HepG2 (cell line): ENCODE data around the gene NENF. TPM values are rescaled to one million over a fixed set of nuclear protein-coding genes. Genes with fewer than 3 reads are reported as not detected.

Experiments used
- ATAC-seq: fragments of 200-7000 bp; cut with Tn5 transposase; 3 replicates; pipeline ENCODE4 v1.9.1; 2020; ENCODE audit warnings: mild to moderate bottlenecking, moderate library complexity
- BruUV-seq: library from RNA; stranded (reverse); fragments of 400-500 nt; replicated peaks from 2 replicates; lab custom pipeline; 2021; lab: Mats Ljungman, UMichigan
- CTCF ChIA-PET: fragments of 300-600 bp; formaldehyde crosslinking; extraction: SDS; loops from one replicate; lab custom pipeline; 2021; ENCODE audit warnings: low total read pairs, inconsistent platforms, low intra/inter-chr PET ratio; lab: Yijun Ruan, JAX
- POLR2A ChIA-PET: fragments of 350-600 bp; sonication (Branson Sonifier 250); formaldehyde crosslinking; loops from one replicate; lab custom pipeline; 2020; ENCODE audit warnings: antibody characterized with exemption, inconsistent platforms; lab: Yijun Ruan, JAX
- DNase-seq: peaks from one replicate; pipeline ENCODE4 v3.0.0-alpha.2; 2015; ENCODE audit warnings: low spot score
- FAIRE-seq: peaks from 3 replicates; lab custom pipeline; 2011; peaks lifted over from hg19 to GRCh38; lab: Jason Lieb, UNC
- H2AFZ ChIP-seq: one replicate; pipeline ENCODE4 v1.6.1; 2011; ENCODE audit warnings: low read length, inconsistent platforms
- H3K27ac ChIP-seq: fragments of 300-600 bp; 3 replicates; pipeline ENCODE4 v1.8.0; 2011; ENCODE audit warnings: mixed run types, mild to moderate bottlenecking, mixed read lengths, low read length, inconsistent platforms; ENCODE audit not compliant: insufficient read depth; ENCODE audit errors: extremely low read length
- H3K27me3 ChIP-seq, 2 experiments: fragments of 200-600 bp in 1 of 2; 2 replicates in 1 of 2; 3 replicates in 1 of 2; pipeline versions ENCODE4 v1.6.0 to v1.8.0; 2011; ENCODE audit warnings: low read length in 2 of 2, mild to moderate bottlenecking in 2 of 2, moderate library complexity in 2 of 2, inconsistent platforms in 1 of 2; ENCODE audit not compliant: insufficient read depth in 2 of 2, control insufficient read depth in 1 of 2
- H3K36me3 ChIP-seq, 2 experiments: fragments of 200-600 bp in 1 of 2; replicated peaks in 1 of 2; 2 replicates in 1 of 2; 3 replicates in 1 of 2; pipeline versions ENCODE4 v1.5.1 to v1.8.0; 2011; ENCODE audit warnings: low read length in 2 of 2, inconsistent platforms in 1 of 2; ENCODE audit not compliant: insufficient read depth in 2 of 2, control insufficient read depth in 1 of 2
- H3K4me1 ChIP-seq: 2 replicates; pipeline ENCODE4 v1.5.1; 2012; ENCODE audit warnings: low read length, inconsistent platforms; ENCODE audit not compliant: insufficient read depth
- H3K4me2 ChIP-seq: 2 replicates; pipeline ENCODE4 v1.6.0; 2011; ENCODE audit warnings: low read depth, low read length, inconsistent platforms
- H3K4me3 ChIP-seq, 3 experiments: fragments of 200-600 bp in 1 of 3; sonication (generic), shearing (Covaris generic) in 1 of 3; replicated peaks in 1 of 3; 2 replicates each; pipeline ENCODE4 v1.5.1; 2011 to 2016; ENCODE audit warnings: low read length in 3 of 3, inconsistent platforms in 2 of 3, low read depth in 2 of 3, mild to moderate bottlenecking in 2 of 3, control low read depth in 1 of 3, mixed read lengths in 1 of 3; ENCODE audit not compliant: insufficient read depth in 1 of 3
- H3K79me2 ChIP-seq: one replicate; pipeline ENCODE4 v1.6.1; 2011; ENCODE audit warnings: low read length, inconsistent platforms; ENCODE audit not compliant: insufficient read depth
- H3K9ac ChIP-seq: 2 replicates; pipeline ENCODE4 v1.6.0; 2011; ENCODE audit warnings: mild to moderate bottlenecking, low read depth, low read length, inconsistent platforms; ENCODE audit not compliant: insufficient read depth
- H3K9me3 ChIP-seq: 2 replicates; pipeline ENCODE4 v1.5.1; 2012; ENCODE audit warnings: mild to moderate bottlenecking, low read length
- H4K20me1 ChIP-seq: 2 replicates; pipeline ENCODE4 v1.6.0; 2011; ENCODE audit warnings: inconsistent platforms, mild to moderate bottlenecking, low read length, moderate library complexity; ENCODE audit not compliant: insufficient read depth
- FOSL1 ChIP-seq: sonication (generic); formaldehyde crosslinking; IDR thresholded peaks from 2 replicates; pipeline ENCODE4 v1.9.0; 2021; ENCODE audit warnings: missing genetic modification reagents, borderline replicate concordance
- HNRNPLL ChIP-seq: fragments of 200-400 bp; formaldehyde crosslinking; IDR thresholded peaks from 2 replicates; pipeline ENCODE4 v1.6.1; 2017; ENCODE audit warnings: mild to moderate bottlenecking, low read depth, low read length; ENCODE audit not compliant: poor library complexity, severe bottlenecking
- IKZF1 ChIP-seq: fragments of 450-650 bp; IDR thresholded peaks from 2 replicates; pipeline ENCODE4 v1.7.1; 2016
- NFE2L1 ChIP-seq: sonication (generic); formaldehyde crosslinking; IDR thresholded peaks from 2 replicates; pipeline ENCODE4 v1.4.0; 2020; ENCODE audit warnings: missing genetic modification reagents, mild to moderate bottlenecking, borderline replicate concordance
- PRMT3 ChIP-seq: sonication (generic); formaldehyde crosslinking; IDR thresholded peaks from 2 replicates; pipeline ENCODE4 v1.8.1; 2022; ENCODE audit warnings: low read depth, mild to moderate bottlenecking, moderate library complexity, missing genetic modification reagents, borderline replicate concordance
- REPIN1 ChIP-seq: sonication (generic); formaldehyde crosslinking; IDR thresholded peaks from 2 replicates; pipeline ENCODE4 v1.8.0; 2022; ENCODE audit warnings: missing genetic modification reagents, low read depth, mild to moderate bottlenecking, borderline replicate concordance
- TIGD3 ChIP-seq: sonication (generic); formaldehyde crosslinking; IDR thresholded peaks from 2 replicates; pipeline ENCODE4 v1.5.1; 2020; ENCODE audit warnings: mild to moderate bottlenecking, missing genetic modification reagents, borderline replicate concordance
- USF2 ChIP-seq, 2 experiments: sonication (generic) in 1 of 2; formaldehyde crosslinking in 1 of 2; IDR thresholded peaks; 2 replicates each; pipeline versions ENCODE4 v1.5.1 to v1.6.1; 2011 to 2020; ENCODE audit warnings: borderline replicate concordance in 1 of 2, low read depth in 1 of 2, low read length in 1 of 2, mild to moderate bottlenecking in 1 of 2, missing genetic modification reagents in 1 of 2, moderate library complexity in 1 of 2
- ZBTB26 ChIP-seq: IDR thresholded peaks from 2 replicates; pipeline ENCODE4 v1.6.1; 2016; ENCODE audit warnings: missing compliant biosample characterization, missing genetic modification reagents, borderline replicate concordance
- ZFP62 ChIP-seq: sonication (generic); formaldehyde crosslinking; IDR thresholded peaks from 2 replicates; pipeline ENCODE4 v1.4.0; 2020; ENCODE audit warnings: missing genetic modification reagents
- ZNF276 ChIP-seq: sonication (generic); formaldehyde crosslinking; IDR thresholded peaks from 2 replicates; pipeline ENCODE4 v1.4.0; 2020; ENCODE audit warnings: mild to moderate bottlenecking, low read depth, missing genetic modification reagents
- WGBS: methylation state at CpG from one replicate; pipeline ENCODE4 v1.1.6; 2017; ENCODE audit warnings: low lambda C conversion rate; 5-methylcytosine and 5-hydroxymethylcytosine counted together
- in situ Hi-C: cut with HindIII; loops from 2 replicates; pipeline ENCODE4 v1.10.0; 2017; ENCODE audit warnings: low pct_unique_long_range_greater_than_20kb; ENCODE audit not compliant: extremely low pct_ligation_motif_present
- intact Hi-C: fragments of 100-400 bp; cut with micrococcal nuclease; formaldehyde crosslinking; loops from one replicate; pipeline ENCODE4 v1.10.0; 2022; ENCODE audit not compliant: unreplicated experiment
- polyA plus RNA-seq, 8 experiments: library from polyadenylated mRNA; depleted of rRNA in 3 of 8; stranded (reverse) in 7 of 8; unstranded in 1 of 8; fragments of >200 nt; fragmentation: Illumina TruSeq in 4 of 8; extraction: Trizol in 4 of 8; gene quantifications; 2 replicates each; pipeline versions ENCODE4 v1.2.1 to v1.2.3, GENCODE V29; 2011 to 2016; ENCODE audit warnings: low read depth in 4 of 8, missing spikeins in 1 of 8, mixed read lengths in 1 of 8; ENCODE audit not compliant: insufficient read depth in 1 of 8
- total RNA-seq, 5 experiments: library from RNA; depleted of rRNA; stranded (reverse); fragments of >200 nt; fragmentation: Illumina TruSeq; extraction: Trizol; gene quantifications; 2 replicates each; pipeline ENCODE4 v1.2.3, GENCODE V29; 2016; ENCODE audit warnings: low read depth in 1 of 5

NENF gene
- total and polyA plus RNA-seq, 2 of the 13 experiments (the other 11 are each of a cell fraction or from before 2014, with no cell fraction given) = 31.7 to 40.4 TPM

- Histone ChIP-seq H3K4me3 (no peak overlapping the region), H3K4me1 (peaks cover 26% of the 10 kb centered on the region), H4K20me1 (no peaks in the 10 kb centered on the region), H3K9me3 (no peaks in the 10 kb centered on the region), H2AFZ (no peak overlapping the region), H3K27ac (no peak overlapping the region), H3K79me2 (no peaks in the 10 kb centered on the region), H3K4me2 (no peak overlapping the region), H3K9ac (no peak overlapping the region), H3K27me3 (peaks cover 0 to 13% of the 10 kb centered on the region in 2 experiments; a peak in 2 of 5 replicates), H3K36me3 (no peaks in the 10 kb centered on the region)
- POLR2A ChIA-PET = no interaction called here
- in situ Hi-C loops = no loop called here
- intact Hi-C loops = no loop called here
- WGBS = 23% methylated on average over 5 of the region's 5 CpGs
- ATAC-seq (no peak), FAIRE-seq (no peak), DNase-seq (no peak)
- BruUV-seq = no TSS peak
- TF ChIP-seq REPIN1 (CRISPR knock-in tag) = no peak
- no peak for TF ChIP-seq ZFP62 (CRISPR knock-in tag)
- no peak for TF ChIP-seq IKZF1
- no peak for TF ChIP-seq PRMT3 (CRISPR knock-in tag)
- TF ChIP-seq FOSL1 (CRISPR knock-in tag) = no peak
- TF ChIP-seq ZBTB26 (CRISPR knock-in tag) = no peak
- no peak for TF ChIP-seq NFE2L1 (CRISPR knock-in tag)
- no peak for TF ChIP-seq HNRNPLL
- no peak for TF ChIP-seq USF2 (IDR thresholded peaks at IDR 0.05; ENCODE audit: low read depth, low read length)
- no peak for TF ChIP-seq USF2 (CRISPR knock-in tag; IDR thresholded peaks at IDR 0.05; ENCODE audit: borderline replicate concordance)
- no peak for TF ChIP-seq ZNF276
- TF ChIP-seq TIGD3 (CRISPR knock-in tag) = no peak
- CTCF ChIA-PET = no interaction called here
Observed at GRCh38 chr1:212428496-212428895, 4.2 kb upstream of the NENF start.
